Esophagus muscularis mucosa (tissue), 4 donors: ENCODE results near the gene PLAAT5. TPM values are rescaled to one million over a fixed set of nuclear protein-coding genes. Genes with fewer than 3 reads are reported as not detected.

Experiments
- DNase-seq: peaks from one replicate; pipeline ENCODE4 v3.0.0-alpha.2; 2017; ENCODE audit errors: extremely low spot score
- H3K27ac ChIP-seq, 4 donors: fragments of 200-600 bp; sonication (generic); replicated peaks in 1 of 4; 1 replicate in 3 of 4; 2 replicates in 1 of 4; pipeline ENCODE4 v1.5.1; 2016 to 2019; ENCODE audit warnings: mild to moderate bottlenecking in 1 of 4
- H3K27me3 ChIP-seq, 4 donors: fragments of 200-600 bp; sonication (generic); one replicate each; pipeline versions ENCODE4 v1.5.1 to v1.6.0; 2016 to 2019
- H3K36me3 ChIP-seq, 4 donors: fragments of 200-600 bp; sonication (generic); one replicate each; pipeline ENCODE4 v1.5.1; 2016 to 2019
- H3K4me1 ChIP-seq, 4 donors: fragments of 200-600 bp; sonication (generic); one replicate each; pipeline ENCODE4 v1.5.1; 2016 to 2019
- H3K4me3 ChIP-seq, 4 donors: fragments of 200-600 bp; sonication (generic); 1 replicate in 2 of 4; 2 replicates in 2 of 4; pipeline ENCODE4 v1.5.1; 2016 to 2019; ENCODE audit warnings: mild to moderate bottlenecking in 4 of 4, moderate library complexity in 1 of 4
- H3K9me3 ChIP-seq, 4 donors: fragments of 200-600 bp; sonication (generic); 1 replicate in 3 of 4; 2 replicates in 1 of 4; pipeline ENCODE4 v1.5.1; 2016 to 2019
- EP300 ChIP-seq: sonication (generic); formaldehyde crosslinking; IDR thresholded peaks from one replicate; pipeline ENCODE4 v1.6.1; 2017; ENCODE audit warnings: antibody characterized with exemption
- POLR2A ChIP-seq: fragments of 450-650 bp; IDR thresholded peaks from one replicate; pipeline ENCODE4 v1.6.1; 2017; ENCODE audit warnings: antibody characterized with exemption, moderate library complexity, mild to moderate bottlenecking, low read depth
- POLR2AphosphoS5 ChIP-seq, 2 donors: sonication (generic); formaldehyde crosslinking; IDR thresholded peaks; one replicate each; pipeline ENCODE4 v1.6.1; 2017; ENCODE audit warnings: antibody characterized with exemption in 2 of 2
- WGBS: methylation state at CpG from one replicate; pipeline ENCODE4 v1.1.5; 2018; 5-methylcytosine and 5-hydroxymethylcytosine counted together
- intact Hi-C: fragments of 100-400 bp; cut with DNase I; formaldehyde crosslinking; loops from one replicate; pipeline ENCODE4 v1.15.1; 2023
- total RNA-seq, 4 donors: library from RNA; depleted of rRNA; stranded (reverse); fragments of >200 nt; gene quantifications; one replicate each; pipeline versions ENCODE4 v1.1.0 to v1.2.1, GENCODE V29; 2016
- TF ChIP-seq, protein P1 (sequence below), 3 experiments: fragments of 200-600 bp in 2 of 3; fragments of 450-650 bp in 1 of 3; sonication (generic) in 2 of 3; IDR thresholded peaks; one replicate each; pipeline ENCODE4 v1.5.1; 2017 to 2019; ENCODE audit warnings: antibody characterized with exemption in 3 of 3, mild to moderate bottlenecking in 2 of 3, moderate library complexity in 1 of 3

PLAAT5 gene
- total RNA-seq, 4 donors from 2014 or later: 2.7 to 4.6 (median 3.6) TPM

GRCh38 chr11:63488789-63489188, 2.2 kb downstream of the PLAAT5 start:
- H3K27me3 ChIP-seq: no peaks in the 10 kb centered on the region
- TF ChIP-seq EP300 (no peak), POLR2A (no peak), POLR2AphosphoS5 (IDR thresholded peaks at IDR 0.05) (no peak)
- peaks cover 0 to 17% (median 12%) of the 10 kb centered on the region in 4 donors for H3K9me3 ChIP-seq
- DNase-seq: no peak
- 65% methylated on average over 1 of the region's 1 CpG for WGBS
- no peak overlapping the region for H3K4me3 ChIP-seq
- no peaks in the 10 kb centered on the region for H3K36me3 ChIP-seq
- intact Hi-C loops: no loop called here
- peaks cover 8 to 39% (median 32%) of the 10 kb centered on the region in 4 donors for H3K4me1 ChIP-seq
- peak overlapping the region in 3 of 4 donors; percentile 86 to 90 (median 88) for H3K27ac ChIP-seq

DNA sequence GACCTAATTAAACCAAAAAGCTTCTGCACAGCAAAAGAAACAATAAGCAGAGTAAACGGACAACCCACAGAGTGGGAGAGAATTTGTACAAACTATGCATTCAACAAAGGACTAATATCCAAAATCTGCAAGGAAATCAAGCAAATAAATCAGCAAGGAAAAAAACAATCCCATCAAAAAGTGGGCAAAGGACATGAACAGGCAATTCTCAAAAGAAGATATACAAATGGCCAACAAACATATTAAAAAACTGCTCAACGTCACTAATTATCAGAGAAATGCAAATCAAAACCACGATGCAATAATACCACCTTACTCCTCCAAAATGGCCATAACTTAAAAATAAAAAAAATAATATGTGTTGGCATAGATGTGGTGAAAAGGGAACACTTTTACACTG, 5.2 kb downstream of the PLAAT5 start:
- Histone ChIP-seq H3K4me3 (no peak overlapping the region), H3K4me1 (peaks cover 0 to 22% (median 16%) of the 10 kb centered on the region in 4 donors), H3K9me3 (peaks cover 0 to 17% (median 12%) of the 10 kb centered on the region in 4 donors), H3K27me3 (no peaks in the 10 kb centered on the region), H3K27ac (no peak overlapping the region), H3K36me3 (no peaks in the 10 kb centered on the region)
- DNase-seq: no peak
- 88% methylated on average over 3 of the region's 3 CpGs for WGBS
- intact Hi-C loops: no loop called here
- TF ChIP-seq, protein P1, sequence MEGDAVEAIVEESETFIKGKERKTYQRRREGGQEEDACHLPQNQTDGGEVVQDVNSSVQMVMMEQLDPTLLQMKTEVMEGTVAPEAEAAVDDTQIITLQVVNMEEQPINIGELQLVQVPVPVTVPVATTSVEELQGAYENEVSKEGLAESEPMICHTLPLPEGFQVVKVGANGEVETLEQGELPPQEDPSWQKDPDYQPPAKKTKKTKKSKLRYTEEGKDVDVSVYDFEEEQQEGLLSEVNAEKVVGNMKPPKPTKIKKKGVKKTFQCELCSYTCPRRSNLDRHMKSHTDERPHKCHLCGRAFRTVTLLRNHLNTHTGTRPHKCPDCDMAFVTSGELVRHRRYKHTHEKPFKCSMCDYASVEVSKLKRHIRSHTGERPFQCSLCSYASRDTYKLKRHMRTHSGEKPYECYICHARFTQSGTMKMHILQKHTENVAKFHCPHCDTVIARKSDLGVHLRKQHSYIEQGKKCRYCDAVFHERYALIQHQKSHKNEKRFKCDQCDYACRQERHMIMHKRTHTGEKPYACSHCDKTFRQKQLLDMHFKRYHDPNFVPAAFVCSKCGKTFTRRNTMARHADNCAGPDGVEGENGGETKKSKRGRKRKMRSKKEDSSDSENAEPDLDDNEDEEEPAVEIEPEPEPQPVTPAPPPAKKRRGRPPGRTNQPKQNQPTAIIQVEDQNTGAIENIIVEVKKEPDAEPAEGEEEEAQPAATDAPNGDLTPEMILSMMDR (IDR thresholded peaks at IDR 0.05): no peak
- TF ChIP-seq POLR2A (no peak), POLR2AphosphoS5 (IDR thresholded peaks at IDR 0.05) (no peak), EP300 (no peak)

DNA sequence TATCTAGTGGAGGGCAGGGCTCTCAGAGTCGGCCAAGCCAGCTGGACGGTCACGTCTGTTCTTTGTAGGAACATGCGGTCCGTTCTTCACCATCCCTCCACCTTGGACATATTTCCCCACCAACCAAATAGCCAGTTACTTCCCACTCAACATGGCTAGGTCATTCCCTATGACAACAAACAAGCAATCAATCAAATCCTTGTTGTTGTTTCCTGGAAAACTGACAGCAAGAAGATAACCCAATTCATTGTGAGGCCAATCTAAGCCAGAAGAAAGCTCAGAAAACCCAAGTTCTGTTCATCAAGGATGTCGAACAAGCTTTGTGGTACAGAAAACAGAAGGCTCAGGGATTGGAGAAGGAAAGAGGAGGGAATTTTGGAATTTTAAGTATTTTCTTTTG, 10.9 kb downstream of the PLAAT5 start:
- WGBS: 87% methylated on average over 6 of the region's 6 CpGs
- Histone ChIP-seq H3K27ac (no peak overlapping the region), H3K9me3 (peaks cover 0 to 9% (median 3%) of the 10 kb centered on the region in 4 donors), H3K4me3 (no peak overlapping the region), H3K4me1 (peaks cover 0 to 8% (median 4%) of the 10 kb centered on the region in 4 donors), H3K27me3 (no peaks in the 10 kb centered on the region), H3K36me3 (no peaks in the 10 kb centered on the region)
- DNase-seq: no peak
- TF ChIP-seq, protein P1 (IDR thresholded peaks at IDR 0.05): no peak
- no peak for TF ChIP-seq POLR2A
- no peak for TF ChIP-seq POLR2AphosphoS5 (IDR thresholded peaks at IDR 0.05)
- no peak for TF ChIP-seq EP300
- intact Hi-C loops: no loop called here

GRCh38 chr11:63478896-63479295, 12.1 kb downstream of the PLAAT5 start:
- 12% methylated on average over 5 of the region's 5 CpGs for WGBS
- Histone ChIP-seq H3K27me3 (no peaks in the 10 kb centered on the region), H3K4me1 (peaks cover 0 to 8% (median 4%) of the 10 kb centered on the region in 4 donors), H3K4me3 (no peak overlapping the region), H3K9me3 (peaks cover 0 to 5% (median 2%) of the 10 kb centered on the region in 4 donors), H3K36me3 (no peaks in the 10 kb centered on the region), H3K27ac (peak overlapping the region in 2 of 4 donors; percentile 40 to 47)
- no peak for DNase-seq
- TF ChIP-seq EP300 (no peak), POLR2AphosphoS5 (IDR thresholded peaks at IDR 0.05) (peak; percentile 14 to 25), POLR2A (no peak)
- TF ChIP-seq, protein P1 (IDR thresholded peaks at IDR 0.05): peak; percentile 92 to 95 (median 95)
- intact Hi-C loops: loop anchor here (2.0 to 5.0 kb wide), 2 partner anchors 158 to 258 kb away; no protein-coding TSS in a partner anchor

- no peak overlapping the region for H3K4me3 ChIP-seq
- TF ChIP-seq EP300 (no peak), POLR2AphosphoS5 (IDR thresholded peaks at IDR 0.05) (no peak), POLR2A (no peak)
- TF ChIP-seq, protein P1 (IDR thresholded peaks at IDR 0.05): no peak
- peaks cover 0 to 8% (median 4%) of the 10 kb centered on the region in 4 donors for H3K4me1 ChIP-seq
- no peak overlapping the region for H3K27ac ChIP-seq
- intact Hi-C loops: loop anchor here (5.0 kb wide), 1 partner anchor 261 kb away; no protein-coding TSS in a partner anchor
- no peaks in the 10 kb centered on the region for H3K27me3 ChIP-seq
- H3K36me3 ChIP-seq: no peaks in the 10 kb centered on the region
- peaks cover 0 to 5% (median 2%) of the 10 kb centered on the region in 4 donors for H3K9me3 ChIP-seq
- no peak for DNase-seq
Observed at GRCh38 chr11:63476618-63477017, 14.3 kb downstream of the PLAAT5 start.
